Measurements from ENCODE around the gene ANKLE1.

Gene ANKLE1

DNA sequence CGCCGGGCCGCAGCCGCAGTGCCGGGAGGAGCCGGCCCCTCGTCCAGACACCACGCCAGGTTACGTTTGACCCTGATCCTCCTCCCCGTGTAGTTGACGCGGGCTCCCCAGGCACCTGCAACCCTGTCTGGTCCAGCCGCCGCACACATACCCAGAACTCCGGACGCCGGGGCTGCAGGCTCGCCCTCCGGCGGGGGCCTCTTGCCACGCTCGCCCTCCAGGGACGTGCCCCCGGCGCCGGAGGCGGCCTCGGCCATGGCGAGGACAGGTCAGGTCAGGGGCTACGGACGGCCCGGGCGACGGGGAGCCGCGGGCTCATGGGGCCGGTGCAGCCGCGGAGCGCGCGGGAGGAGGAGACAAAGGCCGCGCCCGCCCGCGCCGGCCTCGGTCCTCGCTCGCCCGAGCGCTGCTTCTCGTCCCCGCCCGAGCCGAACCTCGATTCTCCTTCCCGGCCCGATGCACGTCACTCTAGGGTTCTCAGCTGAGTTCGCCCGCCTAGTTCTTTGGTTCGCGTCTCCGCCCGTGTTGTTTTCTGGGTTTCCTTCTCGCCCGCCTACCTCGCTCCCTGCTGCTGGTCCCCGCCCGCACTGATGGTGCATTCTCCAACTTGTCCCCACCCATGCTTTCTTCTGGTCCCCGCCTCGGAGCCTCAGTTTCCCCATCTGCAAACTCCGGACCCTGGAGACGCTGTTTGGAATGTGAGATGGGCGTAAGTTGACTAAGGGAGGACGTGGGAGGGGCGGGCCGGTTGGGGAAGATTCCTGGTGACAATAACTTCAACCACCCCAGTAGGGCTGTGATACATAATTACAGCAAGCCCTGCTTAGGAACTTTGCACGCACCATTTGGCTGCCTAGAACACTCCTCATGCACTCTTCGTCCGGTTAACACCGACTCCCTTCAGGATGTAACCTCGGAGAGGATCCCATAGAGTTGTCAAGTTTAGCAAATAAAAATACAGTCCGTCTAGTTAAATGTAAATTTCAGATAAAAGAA is 53.0 kb downstream of the ANKLE1 start, which contains the start of gene ANO8:
ANO8 (minus strand) TSS at position 442 of the 996 bp plus-strand sequence; CDS start at position 257, 185 bp downstream.
- Mint-ChIP-seq H3K27ac (peak within 1 kb of the TSS; percentile 71), H3K4me3 (peak within 1 kb of the TSS; percentile 89)

DNA sequence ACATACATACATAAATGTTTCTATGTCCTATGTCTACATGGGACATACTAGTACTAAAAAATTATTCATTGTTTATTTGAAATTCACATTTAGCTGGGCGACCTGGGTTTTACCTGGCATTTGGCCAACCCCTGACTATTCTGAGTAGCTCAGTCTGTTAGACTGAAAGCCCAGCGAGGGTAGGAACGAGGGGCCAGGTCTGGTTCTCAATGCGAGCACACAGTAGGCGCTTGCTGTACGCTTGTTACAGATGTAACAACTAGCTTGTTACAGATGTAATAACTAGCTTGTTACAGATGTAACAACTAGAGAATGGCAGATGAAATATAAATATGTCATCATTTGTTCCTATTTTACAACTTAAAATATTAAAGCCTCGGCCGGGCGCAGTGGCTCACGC is 53.9 kb downstream of the ANKLE1 start:
- Mint-ChIP-seq H3K9me3 (no peaks in the 10 kb centered on the region), H3K36me3 (no peaks in the 10 kb centered on the region), H3K27me3 (no peaks in the 10 kb centered on the region), H3K27ac (no peak overlapping the region), H3K4me3 (peak overlapping the region; percentile 20), H3K4me1 (peaks cover 28% of the 10 kb centered on the region)

More for the DNA sequence above, 53.0 kb downstream of the ANKLE1 start, which contains the start of gene ANO8:
- H3K4me1 Mint-ChIP-seq: peaks cover 31% of the 10 kb centered on the region
- no peaks in the 10 kb centered on the region for H3K27me3 Mint-ChIP-seq
- H3K36me3 Mint-ChIP-seq: no peaks in the 10 kb centered on the region
- no peaks in the 10 kb centered on the region for H3K9me3 Mint-ChIP-seq
